Measurements from ENCODE around the gene ZNF513. TPM values are rescaled to one million over a fixed set of nuclear protein-coding genes. Genes with fewer than 3 reads are reported as not detected.

The ZNF513 gene
- total and polyA plus RNA-seq, 2 donors, result 6.1 to 19.9 TPM

DNA sequence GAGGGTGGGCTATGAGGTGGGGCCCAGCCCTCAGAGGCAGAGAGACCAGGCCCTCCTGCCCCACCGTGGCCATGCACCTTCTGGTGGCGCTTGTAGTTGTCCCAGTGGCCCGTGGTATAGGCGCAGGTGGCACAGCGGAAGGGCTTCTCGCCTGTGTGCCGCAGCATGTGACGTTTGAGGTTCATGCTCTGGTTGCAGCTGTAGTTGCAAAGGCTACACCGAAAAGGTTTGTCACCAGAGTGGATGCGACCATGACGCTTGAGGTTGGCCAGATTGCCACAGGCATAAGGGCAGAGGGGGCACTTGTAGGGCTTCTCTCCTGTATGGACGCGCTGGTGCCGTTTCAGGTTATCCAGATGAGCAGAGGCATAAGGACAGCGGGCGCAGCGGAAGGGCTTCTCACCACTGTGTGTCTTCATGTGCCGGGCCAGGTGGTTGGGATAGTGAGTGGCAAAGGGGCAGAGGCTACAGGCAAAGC is 2.9 kb downstream of the ZNF513 start:
- H3K27ac ChIP-seq (ENCODE audit: low read depth), result no peak overlapping the region
- 88% methylated on average over 18 of the region's 18 CpGs for WGBS
- H3K4me1 ChIP-seq (ENCODE audit: insufficient read depth), result no peaks in the 10 kb centered on the region

DNA sequence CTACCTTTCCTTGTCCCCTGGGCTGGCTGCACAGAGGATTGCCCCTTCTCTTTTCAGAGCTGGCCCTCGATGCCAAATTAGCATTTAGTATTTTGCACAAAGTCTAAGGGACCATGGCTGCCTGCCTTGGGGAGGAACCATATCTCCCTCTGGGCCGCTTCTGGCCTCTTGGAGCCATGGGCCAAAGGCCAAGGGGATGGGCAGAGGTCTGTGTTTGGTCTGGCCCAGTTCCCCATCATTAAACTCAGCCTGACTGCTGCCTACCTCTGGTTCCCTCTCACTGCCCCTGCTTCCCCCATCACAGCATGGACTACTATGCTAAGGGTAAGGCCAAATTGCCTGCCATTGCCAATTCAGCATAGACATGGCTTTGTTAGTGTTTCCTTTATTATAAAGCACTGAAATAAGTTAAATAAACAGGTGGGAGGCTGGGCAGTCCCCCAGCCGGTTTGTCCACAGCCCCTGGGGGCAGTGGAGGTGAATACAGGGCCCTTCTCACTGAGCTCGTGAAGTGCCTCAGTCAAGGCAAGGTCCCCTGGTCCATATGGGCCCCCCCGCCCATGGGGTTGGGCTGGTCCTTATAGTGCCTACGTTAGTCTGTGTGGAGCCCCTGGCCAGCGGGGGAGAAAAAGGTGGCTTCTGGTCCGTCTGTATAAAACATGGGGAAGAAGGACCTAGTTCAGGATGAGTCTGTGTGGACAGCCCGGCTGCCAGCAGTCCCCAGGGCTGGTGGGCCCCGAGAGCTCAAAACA is 3.5 kb downstream of the ZNF513 start:
- no peak overlapping the region for H3K27ac ChIP-seq (ENCODE audit: low read depth)
- H3K4me1 ChIP-seq (ENCODE audit: insufficient read depth), result no peaks in the 10 kb centered on the region
- no peaks in the 10 kb centered on the region for H3K36me3 ChIP-seq (ENCODE audit: insufficient read depth)
- no peak for DNase-seq (ENCODE audit: extremely low spot score)
- WGBS, result 70% methylated on average over 10 of the region's 10 CpGs
- H3K4me3 ChIP-seq (ENCODE audit: low read depth, low read length), result no peak overlapping the region

More for the DNA sequence above, 2.9 kb downstream of the ZNF513 start:
- Histone ChIP-seq H3K36me3 (ENCODE audit: insufficient read depth) (no peaks in the 10 kb centered on the region), H3K4me3 (ENCODE audit: low read depth, low read length) (no peak overlapping the region)
- no peak for DNase-seq (ENCODE audit: extremely low spot score)

- no peaks in the 10 kb centered on the region for H3K4me1 ChIP-seq (ENCODE audit: insufficient read depth)
- H3K27ac ChIP-seq (ENCODE audit: low read depth), result no peak overlapping the region
- no peak overlapping the region for H3K4me3 ChIP-seq (ENCODE audit: low read depth, low read length)
- no peak for DNase-seq (ENCODE audit: extremely low spot score)
- no peaks in the 10 kb centered on the region for H3K36me3 ChIP-seq (ENCODE audit: insufficient read depth)
- 85% methylated on average over 16 of the region's 16 CpGs for WGBS
These were observed 4.2 kb downstream of the ZNF513 start for GRCh38 chr2:27376151-27376865.

- H3K4me1 ChIP-seq (ENCODE audit: insufficient read depth), result no peaks in the 10 kb centered on the region
These were observed 4.9 kb downstream of the ZNF513 start for GRCh38 chr2:27375513-27376099.

DNA sequence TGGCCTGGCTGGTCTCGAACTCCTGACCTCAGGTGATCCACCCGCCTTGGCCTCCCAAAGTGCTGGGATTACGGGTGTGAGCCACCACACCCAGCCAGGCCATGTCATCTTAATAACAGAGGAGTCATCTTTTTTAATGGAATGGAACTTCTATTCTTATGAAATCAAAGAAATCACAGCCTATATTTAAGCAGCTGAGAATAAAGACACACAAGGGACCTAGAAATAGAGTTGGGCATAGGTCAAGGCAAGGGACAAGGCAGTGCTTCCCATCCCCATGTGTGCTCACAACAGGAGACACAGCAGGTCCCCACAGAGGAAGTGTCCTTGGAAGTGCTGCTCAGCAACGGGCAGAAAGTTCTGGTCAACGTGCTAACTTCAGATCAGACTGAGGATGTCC is 7.0 kb downstream of the ZNF513 start:
- Histone ChIP-seq H3K36me3 (ENCODE audit: insufficient read depth) (no peaks in the 10 kb centered on the region), H3K4me3 (ENCODE audit: low read depth, low read length) (no peak overlapping the region), H3K27ac (ENCODE audit: low read depth) (no peak overlapping the region), H3K4me1 (ENCODE audit: insufficient read depth) (no peaks in the 10 kb centered on the region)
- DNase-seq (ENCODE audit: extremely low spot score), result no peak
- 90% methylated on average over 5 of the region's 5 CpGs for WGBS

More at GRCh38 chr2:27375513-27376099, 4.9 kb downstream of the ZNF513 start:
- no peak overlapping the region for H3K4me3 ChIP-seq (ENCODE audit: low read depth, low read length)
- H3K36me3 ChIP-seq (ENCODE audit: insufficient read depth), result no peaks in the 10 kb centered on the region
- DNase-seq (ENCODE audit: extremely low spot score), result no peak
- H3K27ac ChIP-seq (ENCODE audit: low read depth), result no peak overlapping the region
- WGBS, result 92% methylated on average over 20 of the region's 20 CpGs

GRCh38 chr2:27372937-27373336 is 7.6 kb downstream of the ZNF513 start:
- H3K36me3 ChIP-seq (ENCODE audit: insufficient read depth), result no peaks in the 10 kb centered on the region
- no peak for DNase-seq (ENCODE audit: extremely low spot score)
- H3K27ac ChIP-seq (ENCODE audit: low read depth), result no peak overlapping the region
- no peak overlapping the region for H3K4me3 ChIP-seq (ENCODE audit: low read depth, low read length)
- WGBS, result 93% methylated on average over 6 of the region's 6 CpGs
- H3K4me1 ChIP-seq (ENCODE audit: insufficient read depth), result no peaks in the 10 kb centered on the region

DNA sequence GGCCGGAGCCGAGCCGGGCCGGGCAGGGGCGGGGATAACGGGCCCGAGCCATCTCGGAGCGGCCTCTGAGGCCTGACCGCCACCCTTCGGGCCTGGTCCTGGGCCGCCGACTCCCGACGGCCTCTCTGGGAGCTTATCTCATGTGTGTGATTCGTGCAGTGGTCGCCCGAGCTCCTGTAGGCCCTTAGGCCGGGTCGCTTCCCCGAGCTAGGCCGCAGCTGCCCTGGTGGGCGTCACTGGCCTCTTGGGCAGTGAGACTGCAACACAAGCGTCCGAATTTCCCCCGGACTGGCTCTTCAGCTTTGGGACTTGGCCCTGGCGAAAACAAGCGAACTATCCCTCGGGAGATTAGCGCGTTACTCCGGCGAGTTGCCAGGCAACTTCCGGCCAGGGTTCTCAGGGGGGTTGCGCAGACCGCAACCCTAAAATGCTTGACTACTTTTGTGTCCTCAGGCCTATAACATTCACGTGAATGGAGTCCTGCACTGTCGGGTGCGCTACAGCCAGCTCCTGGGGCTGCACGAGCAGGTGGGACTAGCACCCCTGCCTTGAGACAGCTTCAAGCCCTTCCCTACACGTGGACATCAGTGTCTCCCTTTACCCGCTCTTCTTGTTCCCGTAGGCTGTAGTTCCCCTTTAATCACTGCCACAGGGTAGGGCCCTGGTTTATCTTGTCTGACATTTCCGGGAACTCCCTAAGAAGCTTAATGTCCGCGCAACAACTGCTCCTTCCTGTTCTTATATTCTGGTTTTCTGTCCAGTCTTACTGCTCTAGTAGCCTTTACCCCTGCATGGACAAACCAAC is 9.5 kb downstream of the ZNF513 start:
- DNase-seq (ENCODE audit: extremely low spot score), result no peak
- no peaks in the 10 kb centered on the region for H3K4me1 ChIP-seq (ENCODE audit: insufficient read depth)
- peak overlapping the region; percentile 71 for H3K27ac ChIP-seq (ENCODE audit: low read depth)
- peaks cover 6% of the 10 kb centered on the region for H3K36me3 ChIP-seq (ENCODE audit: insufficient read depth)
- peak overlapping the region; percentile 97 for H3K4me3 ChIP-seq (ENCODE audit: low read depth, low read length)
- WGBS, result under 1% methylated on average over 46 of the region's 46 CpGs

DNA sequence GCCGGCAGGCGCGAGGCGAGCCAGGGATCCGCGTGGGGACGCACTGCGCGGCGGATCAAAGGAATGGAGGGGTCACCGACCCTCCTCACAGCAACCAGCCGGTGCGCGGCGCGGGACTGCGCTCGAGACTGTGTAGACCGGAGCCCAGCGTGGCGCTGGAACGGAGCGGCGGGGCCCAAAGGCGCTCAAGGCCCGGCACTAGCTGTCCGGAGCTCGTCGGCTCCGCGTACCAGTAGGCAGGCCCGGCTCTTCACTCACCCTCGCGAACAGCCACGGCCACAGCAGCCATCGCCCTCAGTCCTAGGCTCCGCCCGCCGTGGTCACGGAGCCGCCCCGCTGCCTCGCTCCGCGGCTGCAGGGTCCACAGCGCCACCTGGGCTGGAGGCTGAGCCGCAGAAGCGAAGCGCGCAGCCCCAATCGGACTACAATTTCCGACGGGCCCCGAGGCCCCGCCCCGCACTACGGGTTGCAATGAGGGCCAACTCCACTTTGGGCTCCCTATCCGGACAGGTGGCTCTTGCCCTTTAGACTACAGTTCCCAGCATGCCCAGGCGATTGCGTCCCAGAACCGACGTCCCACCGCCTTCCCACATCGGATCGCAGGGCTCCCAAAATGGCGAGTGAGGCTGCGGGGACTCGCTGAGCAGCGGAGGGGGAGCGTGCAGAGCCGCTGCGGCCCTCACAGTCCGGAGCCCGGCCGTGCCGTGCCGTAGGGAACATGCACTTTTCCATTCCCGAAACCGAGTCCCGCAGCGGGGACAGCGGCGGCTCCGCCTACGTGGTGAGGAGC is 10.3 kb downstream of the ZNF513 start, which contains the start of the genes EIF2B4 and SNX17:
TSS of gene EIF2B4 (minus strand) at position 313 of the 790 bp plus-strand sequence. CDS start at position 289, 24 bp downstream.
TSS of gene SNX17 (plus strand) at position 591 of the 790 bp plus-strand sequence. CDS start at position 719, 128 bp downstream.
- H3K4me3 ChIP-seq (ENCODE audit: low read depth, low read length), result peak within 1 kb of the TSS; percentile 97
- peak within 1 kb of the TSS; percentile 88 for H3K27ac ChIP-seq (ENCODE audit: low read depth)
- peak; percentile 99 for DNase-seq (ENCODE audit: extremely low spot score)
- no peaks in the 10 kb centered on the region for H3K4me1 ChIP-seq (ENCODE audit: insufficient read depth)
- H3K36me3 ChIP-seq (ENCODE audit: insufficient read depth), result peaks cover 6% of the 10 kb centered on the region
- WGBS, result under 1% methylated on average over 85 of the region's 85 CpGs

DNA sequence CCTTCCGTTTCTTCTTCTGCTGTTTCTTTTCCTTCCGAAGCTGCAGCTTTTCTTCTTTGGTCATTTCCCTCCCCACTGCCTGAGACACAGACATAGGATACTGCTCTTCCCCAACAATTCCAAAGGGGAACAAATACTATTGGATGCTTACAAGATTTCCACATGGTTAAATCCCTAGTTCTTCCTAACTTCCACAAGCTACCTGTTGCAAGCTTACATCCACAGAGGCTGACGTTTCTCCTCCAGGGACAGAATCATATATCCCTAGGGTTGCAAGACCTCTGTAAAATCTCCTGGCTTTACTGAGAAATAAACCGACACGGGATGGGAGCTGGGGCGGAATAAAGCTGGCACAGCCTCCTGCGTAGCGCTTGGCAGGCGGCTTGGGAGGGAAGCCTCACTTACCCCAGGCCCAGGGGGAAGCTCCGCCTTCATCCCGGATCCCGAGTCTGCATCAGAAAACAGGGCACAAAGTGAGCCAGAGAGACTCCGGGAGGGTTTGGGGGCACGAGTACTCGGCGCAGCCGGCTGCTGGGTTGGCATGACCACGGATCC is 11.0 kb downstream of the ZNF513 start:
- DNase-seq (ENCODE audit: extremely low spot score), result no peak
- WGBS, result 1% methylated on average over 18 of the region's 18 CpGs

DNA sequence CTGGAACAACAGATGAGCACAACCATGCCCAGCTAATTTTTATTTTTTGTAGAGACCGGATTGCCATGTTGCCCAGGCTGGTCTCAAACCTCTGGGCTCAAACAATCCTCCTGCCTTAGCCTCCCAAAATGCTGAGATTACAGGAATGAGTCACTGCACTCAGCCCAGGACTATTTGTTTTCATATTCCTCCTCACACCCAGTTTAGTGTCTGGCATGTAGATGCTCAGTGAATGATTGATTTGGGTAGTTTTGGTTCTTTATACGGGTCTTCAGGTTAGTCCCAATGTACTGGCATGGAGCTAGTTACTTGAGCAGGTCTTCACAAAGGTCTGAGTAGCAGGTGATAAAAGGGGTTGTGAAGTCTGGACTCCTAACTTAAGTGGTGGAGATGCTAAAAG is 16.6 kb downstream of the ZNF513 start:
- Histone ChIP-seq H3K36me3 (ENCODE audit: insufficient read depth) (peaks cover 6% of the 10 kb centered on the region), H3K27ac (ENCODE audit: low read depth) (no peak overlapping the region), H3K4me1 (ENCODE audit: insufficient read depth) (no peaks in the 10 kb centered on the region), H3K4me3 (ENCODE audit: low read depth, low read length) (no peak overlapping the region)
- WGBS, result 85% methylated on average over 2 of the region's 2 CpGs
- DNase-seq (ENCODE audit: extremely low spot score), result no peak

More for the DNA sequence above, 11.0 kb downstream of the ZNF513 start:
- H3K4me1 ChIP-seq (ENCODE audit: insufficient read depth), result no peaks in the 10 kb centered on the region
- H3K27ac ChIP-seq (ENCODE audit: low read depth), result peak overlapping the region; percentile 88
- H3K4me3 ChIP-seq (ENCODE audit: low read depth, low read length), result peak overlapping the region; percentile 97
- peaks cover 6% of the 10 kb centered on the region for H3K36me3 ChIP-seq (ENCODE audit: insufficient read depth)

- no peak overlapping the region for H3K27ac ChIP-seq (ENCODE audit: low read depth)
- WGBS, result 91% methylated on average over 4 of the region's 4 CpGs
- H3K36me3 ChIP-seq (ENCODE audit: insufficient read depth), result peaks cover 6% of the 10 kb centered on the region
- H3K4me1 ChIP-seq (ENCODE audit: insufficient read depth), result no peaks in the 10 kb centered on the region
- no peak for DNase-seq (ENCODE audit: extremely low spot score)
- no peak overlapping the region for H3K4me3 ChIP-seq (ENCODE audit: low read depth, low read length)
These were observed 17.7 kb downstream of the ZNF513 start for GRCh38 chr2:27362678-27363420.
